GM23338 (cell line): ENCODE results near the gene HAUS2. TPM values are rescaled to one million over a fixed set of nuclear protein-coding genes. Genes with fewer than 3 reads are reported as not detected.

Experiments used
- ATAC-seq: fragments of 200-7000 bp; cut with Tn5 transposase; 3 replicates; pipeline ENCODE4 v1.9.1; 2020
- DNase-seq: peaks from one replicate; pipeline ENCODE4 v3.0.0-alpha.2; 2015; ENCODE audit warnings: low spot score
- H2AFZ ChIP-seq: fragments of 200-600 bp; sonication (generic); 2 replicates; pipeline ENCODE4 v1.8.0; 2016; ENCODE audit warnings: antibody characterized with exemption, mild to moderate bottlenecking, moderate library complexity
- H3F3A ChIP-seq: fragments of 200-600 bp; sonication (generic); replicated peaks from 2 replicates; pipeline ENCODE4 v1.8.0; 2017; ENCODE audit warnings: antibody characterized with exemption, mixed run types, low read depth
- H3K27ac ChIP-seq: fragments of 200-600 bp; sonication (generic); 2 replicates; pipeline ENCODE4 v1.6.1; 2016; ENCODE audit warnings: low read depth
- H3K27me3 ChIP-seq: fragments of 200-600 bp; sonication (generic); 2 replicates; pipeline ENCODE4 v1.8.0; 2016; ENCODE audit warnings: mild to moderate bottlenecking, mixed run types, moderate library complexity; ENCODE audit not compliant: insufficient read depth
- H3K36me3 ChIP-seq: fragments of 200-600 bp; sonication (generic); 2 replicates; pipeline ENCODE4 v1.8.0; 2016; ENCODE audit warnings: mild to moderate bottlenecking; ENCODE audit not compliant: insufficient read depth
- H3K4me1 ChIP-seq: fragments of 200-600 bp; sonication (generic); 2 replicates; pipeline ENCODE4 v1.8.0; 2016; ENCODE audit warnings: mild to moderate bottlenecking, moderate library complexity; ENCODE audit not compliant: insufficient read depth
- H3K4me2 ChIP-seq: fragments of 200-600 bp; sonication (generic); 2 replicates; pipeline ENCODE4 v1.7.1; 2017; ENCODE audit warnings: mixed run types
- H3K4me3 ChIP-seq: fragments of 200-600 bp; sonication (generic); 2 replicates; pipeline ENCODE4 v1.6.1; 2016; ENCODE audit warnings: mixed run types
- H3K79me2 ChIP-seq: fragments of 200-600 bp; sonication (generic); replicated peaks from 2 replicates; pipeline ENCODE4 v1.8.0; 2017; ENCODE audit warnings: mild to moderate bottlenecking; ENCODE audit not compliant: insufficient read depth
- H3K9me2 ChIP-seq: fragments of 200-600 bp; sonication (generic); 2 replicates; pipeline ENCODE4 v1.8.0; 2017; ENCODE audit not compliant: insufficient read depth
- H4K20me1 ChIP-seq: fragments of 200-600 bp; sonication (generic); replicated peaks from 2 replicates; pipeline ENCODE4 v1.8.0; 2017; ENCODE audit warnings: mild to moderate bottlenecking; ENCODE audit not compliant: insufficient read depth
- H3K27ac Mint-ChIP-seq: 2 replicates; pipeline ENCODE4 v1.8.0; 2020; ENCODE audit warnings: inconsistent platforms, mild to moderate bottlenecking, moderate library complexity, mixed read lengths
- H3K27me3 Mint-ChIP-seq: 3 replicates; pipeline ENCODE4 v1.8.0; 2022; ENCODE audit warnings: low read depth, mild to moderate bottlenecking, moderate library complexity, mixed read lengths, inconsistent platforms; ENCODE audit not compliant: insufficient read depth, poor library complexity
- H3K36me3 Mint-ChIP-seq: 3 replicates; pipeline ENCODE4 v1.8.0; 2021; ENCODE audit warnings: low read depth, mild to moderate bottlenecking, inconsistent platforms, moderate library complexity, mixed read lengths
- H3K4me1 Mint-ChIP-seq: 3 replicates; pipeline ENCODE4 v1.8.0; 2020; ENCODE audit warnings: mild to moderate bottlenecking, inconsistent platforms, mixed read lengths
- H3K4me3 Mint-ChIP-seq: 3 replicates; pipeline ENCODE4 v1.8.0; 2021; ENCODE audit warnings: moderate library complexity, mild to moderate bottlenecking, inconsistent platforms, mixed read lengths
- H3K9me3 Mint-ChIP-seq: 3 replicates; pipeline ENCODE4 v1.8.0; 2020; ENCODE audit warnings: moderate library complexity, mild to moderate bottlenecking, inconsistent platforms, mixed read lengths
- CREB1 ChIP-seq: fragments of 250-450 bp; sonication (Bioruptor Pico); IDR thresholded peaks from 2 replicates; pipeline ENCODE4 v1.5.0; 2020; ENCODE audit warnings: low read depth, mild to moderate bottlenecking, moderate library complexity
- ETS1 ChIP-seq: IDR thresholded peaks from 2 replicates; pipeline ENCODE4 v1.6.1; 2016; ENCODE audit warnings: antibody characterized with exemption
- EZH2 ChIP-seq: fragments of 200-600 bp; sonication (generic); IDR thresholded peaks from one replicate; pipeline ENCODE4 v1.8.0; 2017; ENCODE audit warnings: antibody characterized with exemption, mild to moderate bottlenecking, low read depth; ENCODE audit not compliant: unreplicated experiment
- JUNB ChIP-seq: IDR thresholded peaks from one replicate; pipeline ENCODE4 v1.6.1; 2016; ENCODE audit warnings: antibody characterized with exemption; ENCODE audit not compliant: unreplicated experiment
- NANOG ChIP-seq: IDR thresholded peaks from 2 replicates; pipeline ENCODE4 v1.6.1; 2016; ENCODE audit warnings: antibody characterized with exemption, borderline replicate concordance
- POLR2AphosphoS5 ChIP-seq: IDR thresholded peaks from 2 replicates; pipeline ENCODE4 v1.6.1; 2016; ENCODE audit warnings: antibody characterized with exemption, low read depth
- REST ChIP-seq: IDR thresholded peaks from one replicate; pipeline ENCODE4 v1.6.1; 2018; ENCODE audit warnings: antibody characterized with exemption; ENCODE audit not compliant: unreplicated experiment
- ZNF114 ChIP-seq: fragments of 250-450 bp; sonication (Bioruptor Pico); IDR thresholded peaks from 2 replicates; pipeline ENCODE4 v1.5.0; 2020; ENCODE audit warnings: mild to moderate bottlenecking, moderate library complexity
- ZNF462 ChIP-seq: fragments of 250-450 bp; sonication (Bioruptor Pico); IDR thresholded peaks from 2 replicates; pipeline ENCODE4 v1.5.0; 2020; ENCODE audit warnings: mild to moderate bottlenecking, moderate library complexity
- polyA plus RNA-seq: library from polyadenylated mRNA; unstranded; fragments of >200 nt; fragmentation: Nextera tagmentation; extraction: Ambion mirVana; gene quantifications from 2 replicates; pipeline ENCODE4 v1.2.1, GENCODE V29; 2016
- total RNA-seq: library from RNA; depleted of rRNA; stranded (reverse); fragments of >200 nt; shearing (Covaris generic); gene quantifications from 2 replicates; pipeline ENCODE4 v1.2.3, GENCODE V29; 2014

The HAUS2 gene
- total and polyA plus RNA-seq, 2 experiments from 2014 or later: 30.9 to 32.7 TPM

- TF ChIP-seq NANOG (no peak), ZNF462 (CRISPR knock-in tag) (no peak), ZNF114 (CRISPR knock-in tag) (no peak), EZH2 (no peak)
Observed at GRCh38 chr15:42502477-42502876, 46.2 kb upstream of the HAUS2 start (continued).

- H3K4me1 Mint-ChIP-seq: peaks cover 11% of the 10 kb centered on the region; the same call in 2 of the 3 replicates
- DNase-seq: no peak
- H3K79me2 ChIP-seq: peaks cover 90% of the 10 kb centered on the region
Observed at GRCh38 chr15:42503825-42504224, 44.8 kb upstream of the HAUS2 start.

More at GRCh38 chr15:42503825-42504224, 44.8 kb upstream of the HAUS2 start:
- Mint-ChIP-seq H3K27me3 (peaks cover 1% of the 10 kb centered on the region), H3K9me3 (no peaks in the 10 kb centered on the region), H3K4me3 (no peak overlapping the region), H3K36me3 (peaks cover 4% of the 10 kb centered on the region; the same call in 1 of the 3 replicates), H3K27ac (no peak overlapping the region)
- no peaks in the 10 kb centered on the region for H3K27me3 ChIP-seq
- H3K4me2 ChIP-seq: no peak overlapping the region
- H3K4me3 ChIP-seq: no peak overlapping the region
- H4K20me1 ChIP-seq: peaks cover 19% of the 10 kb centered on the region
- H3F3A ChIP-seq: no peaks in the 10 kb centered on the region
- TF ChIP-seq JUNB (no peak), EZH2 (no peak), CREB1 (CRISPR knock-in tag) (no peak), NANOG (no peak), REST (no peak), POLR2AphosphoS5 (no peak), ETS1 (no peak)
- no peaks in the 10 kb centered on the region for H3K36me3 ChIP-seq
- ATAC-seq: no peak
- peaks cover 19% of the 10 kb centered on the region for H3K4me1 ChIP-seq
- H3K9me2 ChIP-seq: no peaks in the 10 kb centered on the region
- no peak overlapping the region for H3K27ac ChIP-seq
- H2AFZ ChIP-seq: no peak overlapping the region
